Activated naive CD4-positive, alpha-beta T cell treated with anti-CD3 and anti-CD28 coated beads, Interleukin-2, amount 10 ng/mL, durations not matched to agents 7 days and 5 days (primary cell): ENCODE data around the gene USP1.

Experiments
- CTCF ChIA-PET: fragments of 350-600 bp; sonication (Branson Sonifier 250); formaldehyde crosslinking; loops from one replicate; lab custom pipeline; 2021; ENCODE audit warnings: antibody characterized with exemption; lab: Charles Lee
- DNase-seq: peaks from one replicate; pipeline ENCODE4 v3.0.0-alpha.2; 2020
- H3K27ac Mint-ChIP-seq: one replicate; pipeline ENCODE4 v1.8.0; 2021; ENCODE audit warnings: mild to moderate bottlenecking, moderate library complexity, mixed read lengths
- H3K27me3 Mint-ChIP-seq: one replicate; pipeline ENCODE4 v1.8.0; 2021; ENCODE audit warnings: mild to moderate bottlenecking, mixed read lengths
- H3K36me3 Mint-ChIP-seq: one replicate; pipeline ENCODE4 v1.8.0; 2021; ENCODE audit warnings: mixed read lengths
- H3K4me1 Mint-ChIP-seq: one replicate; pipeline ENCODE4 v1.8.0; 2021; ENCODE audit warnings: mixed read lengths
- H3K4me3 Mint-ChIP-seq: one replicate; pipeline ENCODE4 v1.8.0; 2021; ENCODE audit warnings: mild to moderate bottlenecking, moderate library complexity, mixed read lengths
- H3K9me3 Mint-ChIP-seq: one replicate; pipeline ENCODE4 v1.8.0; 2021; ENCODE audit warnings: mixed read lengths

The USP1 gene

DNA sequence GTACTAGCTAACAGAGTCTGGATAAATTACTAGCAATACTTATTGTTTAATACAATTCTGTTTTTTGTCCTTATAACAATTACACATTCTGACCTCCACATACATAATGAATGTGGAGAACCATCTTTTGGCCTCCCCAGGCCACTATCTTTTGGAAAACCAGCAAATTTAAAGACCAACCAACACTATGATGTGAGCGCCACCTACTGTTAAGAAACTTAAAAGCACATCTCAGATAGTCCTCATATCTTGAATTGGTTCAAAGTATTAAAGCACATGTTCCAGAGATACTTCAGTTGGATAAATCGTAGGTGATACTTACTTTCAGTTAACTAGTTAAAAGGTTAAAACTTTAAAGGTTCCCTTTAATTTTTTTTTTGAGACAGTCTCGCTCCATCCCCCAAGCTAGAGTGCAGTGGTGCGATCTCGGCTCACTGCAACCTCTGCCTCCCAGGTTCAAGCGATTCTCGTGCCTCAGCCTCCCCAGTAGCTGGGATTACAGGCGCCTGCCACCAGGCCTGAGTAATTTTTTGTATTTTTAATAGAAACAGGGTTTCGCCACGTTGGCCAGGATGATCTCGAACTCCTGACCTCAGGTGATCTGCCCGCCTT lies 29.3 kb upstream of the USP1 start:
- no peaks in the 10 kb centered on the region for H3K9me3 Mint-ChIP-seq
- H3K36me3 Mint-ChIP-seq = no peaks in the 10 kb centered on the region
- no peak overlapping the region for H3K27ac Mint-ChIP-seq
- no peaks in the 10 kb centered on the region for H3K4me1 Mint-ChIP-seq
- CTCF ChIA-PET = interaction anchor here (0.8 to 6.4 kb wide), 7 partner anchors 9 to 325 kb away, joined by 3 to 85 read pairs (median 5); no protein-coding TSS in a partner anchor
- no peak for DNase-seq
- no peaks in the 10 kb centered on the region for H3K27me3 Mint-ChIP-seq
- H3K4me3 Mint-ChIP-seq = no peak overlapping the region

DNA sequence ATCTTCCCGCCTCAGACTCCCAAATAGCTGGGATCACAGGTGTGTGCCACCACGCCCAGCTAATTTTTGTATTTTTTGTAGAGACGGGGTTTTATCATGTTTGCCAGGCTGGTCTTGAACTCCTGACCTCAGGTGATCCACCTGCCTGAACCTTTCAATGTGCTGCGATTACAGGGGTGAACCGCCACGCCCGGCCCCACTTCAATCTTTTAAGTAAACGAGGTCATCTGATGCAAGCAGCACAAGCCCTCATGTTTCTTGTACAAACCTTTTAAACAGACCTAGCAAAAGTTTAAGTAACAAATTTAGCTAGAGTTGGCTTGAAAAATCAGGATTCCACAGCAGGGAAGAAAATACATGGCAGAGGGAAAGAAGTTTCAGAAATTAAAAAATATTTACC lies 21.2 kb upstream of the USP1 start:
- CTCF ChIA-PET = interaction anchor here (0.6 to 1.2 kb wide), 3 partner anchors 9 to 1364 kb away, joined by 3 to 4 read pairs (median 4); no protein-coding TSS in a partner anchor
- H3K9me3 Mint-ChIP-seq = no peaks in the 10 kb centered on the region
- peaks cover 14% of the 10 kb centered on the region for H3K27me3 Mint-ChIP-seq
- H3K4me3 Mint-ChIP-seq = no peak overlapping the region
- no peak overlapping the region for H3K27ac Mint-ChIP-seq
- H3K4me1 Mint-ChIP-seq = no peaks in the 10 kb centered on the region
- no peak for DNase-seq
- no peaks in the 10 kb centered on the region for H3K36me3 Mint-ChIP-seq

DNA sequence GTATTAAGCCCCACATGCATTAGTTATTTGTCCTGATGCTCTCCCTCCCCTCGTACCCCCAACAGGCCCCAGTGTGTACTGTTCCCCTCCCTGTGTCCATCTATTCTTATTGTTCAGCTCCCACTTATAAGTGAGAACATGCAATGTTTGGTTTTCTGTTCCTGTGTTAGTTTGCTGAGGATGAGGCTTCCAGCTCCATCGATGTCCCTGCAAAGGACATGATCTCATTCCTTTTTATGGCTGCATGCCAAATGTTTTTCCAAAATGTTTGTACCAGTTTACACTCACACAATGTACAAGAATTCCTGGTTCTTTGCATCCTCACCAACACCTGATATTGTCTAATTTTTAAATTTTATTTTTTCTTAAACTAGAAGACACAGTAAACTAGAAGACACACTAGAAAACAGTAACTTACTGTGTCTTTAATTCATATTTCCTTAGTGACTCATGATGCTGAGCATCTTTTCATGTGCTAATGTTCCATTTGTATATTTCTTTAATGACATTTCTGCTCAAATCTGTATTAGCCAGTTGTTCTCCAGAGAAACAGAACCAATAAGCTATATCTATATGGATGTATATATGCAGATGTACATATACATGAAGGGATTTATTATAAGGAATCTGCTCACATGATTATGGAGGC lies 19.4 kb upstream of the USP1 start:
- no peak for DNase-seq
- Mint-ChIP-seq H3K27me3 (peaks cover 15% of the 10 kb centered on the region), H3K36me3 (no peaks in the 10 kb centered on the region), H3K4me1 (no peaks in the 10 kb centered on the region), H3K4me3 (no peak overlapping the region), H3K9me3 (no peaks in the 10 kb centered on the region), H3K27ac (no peak overlapping the region)
- CTCF ChIA-PET = no interaction called here

DNA sequence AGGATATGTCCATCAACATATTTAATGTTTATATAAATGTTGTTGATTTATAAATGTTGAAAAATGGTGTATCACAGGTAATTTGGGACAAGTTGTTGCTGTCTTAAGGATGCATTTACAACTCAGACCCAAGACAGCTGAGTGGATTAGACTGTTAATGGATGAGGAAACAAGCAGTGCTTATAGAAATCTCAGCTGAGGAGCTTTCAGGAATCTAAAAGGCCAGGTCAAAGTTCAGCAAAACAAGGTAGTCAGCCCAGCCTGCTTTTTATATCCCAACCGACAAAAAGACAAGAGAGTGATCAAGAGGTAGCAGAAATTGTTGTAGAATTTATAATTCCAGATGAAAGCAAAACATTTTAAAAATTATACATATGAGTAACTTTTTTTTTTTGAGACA lies 16.6 kb upstream of the USP1 start:
- DNase-seq = no peak
- Mint-ChIP-seq H3K27ac (no peak overlapping the region), H3K4me1 (no peaks in the 10 kb centered on the region), H3K27me3 (peaks cover 15% of the 10 kb centered on the region), H3K4me3 (no peak overlapping the region), H3K36me3 (no peaks in the 10 kb centered on the region), H3K9me3 (no peaks in the 10 kb centered on the region)
- CTCF ChIA-PET = interaction anchor here (1.0 kb wide), 1 partner anchor 276 kb away, joined by 4 read pairs; no protein-coding TSS in a partner anchor

DNA sequence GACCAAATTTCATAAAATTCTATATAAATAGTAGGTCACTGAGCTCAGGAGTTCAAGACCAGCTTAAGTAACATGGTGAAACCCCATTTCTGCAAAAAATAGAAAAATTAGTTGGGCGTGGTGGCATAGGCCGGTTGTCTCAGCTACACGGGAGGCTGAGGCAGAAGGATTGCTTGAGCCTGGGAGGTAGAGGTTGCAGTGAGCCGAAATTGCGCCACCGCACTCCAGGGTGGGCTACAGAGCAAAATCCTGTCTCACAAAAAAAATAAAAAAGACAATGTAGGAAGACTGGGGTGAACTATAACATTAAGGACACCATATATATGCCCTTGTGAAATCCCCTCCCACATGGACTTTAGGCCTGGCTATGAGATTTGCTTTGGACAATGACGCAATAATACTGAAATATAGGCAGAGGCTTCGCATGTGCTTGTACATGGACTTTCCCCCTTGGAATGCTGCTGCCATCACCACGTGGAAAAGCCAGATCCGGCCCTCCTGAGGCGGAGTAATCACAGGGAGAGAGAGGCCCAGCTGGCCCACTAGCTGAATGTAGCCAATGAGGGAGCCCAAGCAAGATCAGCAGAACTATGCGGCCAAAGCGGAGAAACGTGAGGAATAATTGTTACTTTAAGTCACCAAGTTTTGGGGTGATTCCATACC lies 13.1 kb upstream of the USP1 start:
- peaks cover 13% of the 10 kb centered on the region for H3K27me3 Mint-ChIP-seq
- H3K27ac Mint-ChIP-seq = no peak overlapping the region
- CTCF ChIA-PET = no interaction called here
- H3K4me3 Mint-ChIP-seq = no peak overlapping the region
- H3K4me1 Mint-ChIP-seq = no peaks in the 10 kb centered on the region
- no peak for DNase-seq
- H3K9me3 Mint-ChIP-seq = no peaks in the 10 kb centered on the region
- H3K36me3 Mint-ChIP-seq = no peaks in the 10 kb centered on the region

DNA sequence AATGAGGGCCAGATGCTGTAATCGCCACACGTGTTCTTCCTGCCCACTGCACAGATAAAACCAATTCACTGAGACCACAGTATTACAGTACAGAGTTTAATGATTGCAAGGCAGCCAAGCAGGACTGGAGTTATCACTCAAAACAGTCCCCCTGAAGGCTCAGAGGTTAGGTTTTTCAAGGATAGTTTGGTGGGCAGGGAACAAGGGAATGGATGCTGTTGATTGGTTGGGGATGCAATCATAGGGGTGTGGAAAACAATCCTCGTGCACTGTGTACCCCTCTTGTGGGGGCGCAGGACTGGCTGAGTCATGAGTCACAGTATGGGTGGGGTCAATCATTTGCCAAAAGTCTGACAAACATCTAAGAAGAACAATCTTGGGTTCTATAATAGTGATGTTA lies 12.4 kb upstream of the USP1 start:
- H3K4me1 Mint-ChIP-seq = no peaks in the 10 kb centered on the region
- H3K27ac Mint-ChIP-seq = no peak overlapping the region
- H3K4me3 Mint-ChIP-seq = no peak overlapping the region
- peaks cover 13% of the 10 kb centered on the region for H3K27me3 Mint-ChIP-seq
- no peak for DNase-seq
- no peaks in the 10 kb centered on the region for H3K9me3 Mint-ChIP-seq
- CTCF ChIA-PET = no interaction called here
- no peaks in the 10 kb centered on the region for H3K36me3 Mint-ChIP-seq

DNA sequence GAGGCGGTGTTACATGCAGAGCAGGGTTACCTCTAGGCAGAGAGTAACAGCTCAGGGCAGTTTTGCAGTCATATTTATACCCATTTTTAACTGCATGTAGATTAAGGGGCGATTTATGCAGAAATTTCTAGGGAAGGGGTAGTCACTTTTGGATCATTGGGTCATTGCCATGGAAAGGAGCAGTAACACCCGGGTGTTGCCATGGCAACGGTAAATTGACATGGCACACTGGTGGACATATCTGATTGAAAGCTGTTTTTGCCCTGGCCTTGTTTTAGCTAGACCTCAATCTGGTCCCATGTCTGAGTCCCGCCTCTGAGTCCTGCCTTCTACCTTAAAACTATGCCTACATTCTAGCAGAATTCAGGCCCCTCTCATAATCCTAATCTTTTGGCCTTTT lies 11.8 kb upstream of the USP1 start:
- Mint-ChIP-seq H3K27ac (no peak overlapping the region), H3K4me1 (no peaks in the 10 kb centered on the region), H3K9me3 (no peaks in the 10 kb centered on the region), H3K27me3 (peaks cover 10% of the 10 kb centered on the region), H3K36me3 (no peaks in the 10 kb centered on the region), H3K4me3 (no peak overlapping the region)
- no peak for DNase-seq
- CTCF ChIA-PET = no interaction called here

DNA sequence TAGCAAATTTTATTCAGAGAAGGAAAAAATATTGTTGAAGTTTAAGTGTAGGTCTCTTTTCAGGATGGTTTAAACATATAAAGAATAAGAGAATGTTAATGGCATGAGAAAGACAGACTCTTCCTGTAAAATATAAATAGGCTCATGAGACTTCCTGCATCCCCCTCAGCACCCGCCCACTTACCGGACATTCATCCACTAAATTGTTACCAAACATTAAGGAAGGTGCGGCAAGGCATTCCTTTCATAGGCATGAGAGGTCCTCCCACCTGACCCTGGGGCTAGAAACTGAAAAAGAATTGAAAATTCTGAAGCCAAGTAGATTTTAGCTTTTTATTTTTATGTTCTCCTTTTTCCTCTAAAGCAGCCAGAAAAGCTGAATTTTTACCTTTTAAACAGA lies 10.6 kb upstream of the USP1 start:
- Mint-ChIP-seq H3K4me1 (no peaks in the 10 kb centered on the region), H3K4me3 (no peak overlapping the region), H3K36me3 (no peaks in the 10 kb centered on the region), H3K27ac (no peak overlapping the region), H3K27me3 (peaks cover 6% of the 10 kb centered on the region), H3K9me3 (no peaks in the 10 kb centered on the region)
- DNase-seq = no peak
- CTCF ChIA-PET = no interaction called here

DNA sequence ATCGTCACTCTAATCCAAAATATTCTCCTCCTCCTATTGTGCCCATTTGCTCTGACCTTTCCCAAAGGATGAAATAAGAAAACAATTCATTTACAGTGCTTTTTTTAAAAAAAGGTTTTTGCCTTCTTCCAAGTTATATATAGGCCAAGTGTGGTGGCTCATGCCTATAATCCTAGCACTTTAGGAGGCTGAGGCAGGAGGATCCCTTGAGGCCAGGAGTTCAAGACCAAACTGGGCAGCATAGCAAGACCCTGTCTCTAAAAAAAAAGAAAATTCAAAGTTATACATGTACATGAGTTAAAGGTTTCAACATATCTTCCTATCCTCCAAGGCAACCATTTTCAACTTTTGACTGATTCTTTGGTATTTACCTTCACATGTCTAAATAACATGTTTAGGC lies 10.1 kb upstream of the USP1 start:
- peaks cover 6% of the 10 kb centered on the region for H3K27me3 Mint-ChIP-seq
- H3K9me3 Mint-ChIP-seq = no peaks in the 10 kb centered on the region
- H3K4me3 Mint-ChIP-seq = no peak overlapping the region
- H3K4me1 Mint-ChIP-seq = no peaks in the 10 kb centered on the region
- DNase-seq = no peak
- CTCF ChIA-PET = no interaction called here
- H3K27ac Mint-ChIP-seq = no peak overlapping the region
- H3K36me3 Mint-ChIP-seq = no peaks in the 10 kb centered on the region

DNA sequence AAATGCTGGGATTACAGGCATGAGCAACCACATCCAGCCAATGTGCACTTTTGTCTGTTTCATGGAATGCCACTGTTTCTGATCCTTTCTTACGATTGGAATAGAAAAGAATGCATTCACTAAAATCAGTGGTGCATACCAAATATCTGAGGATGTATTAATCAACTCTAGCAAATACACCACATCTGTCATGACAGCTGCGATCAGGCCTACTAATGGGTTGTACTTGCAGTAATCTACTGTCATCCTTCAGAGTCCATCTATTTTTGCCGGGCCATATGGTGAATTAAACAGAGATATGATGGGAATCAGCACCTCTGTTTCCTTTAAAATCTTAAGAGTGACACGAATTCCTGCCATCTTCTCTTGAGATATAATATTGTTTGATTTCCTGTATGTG lies 8.5 kb upstream of the USP1 start:
- DNase-seq = no peak
- H3K36me3 Mint-ChIP-seq = no peaks in the 10 kb centered on the region
- no peaks in the 10 kb centered on the region for H3K4me1 Mint-ChIP-seq
- no peak overlapping the region for H3K27ac Mint-ChIP-seq
- H3K9me3 Mint-ChIP-seq = no peaks in the 10 kb centered on the region
- CTCF ChIA-PET = no interaction called here
- H3K4me3 Mint-ChIP-seq = no peak overlapping the region
- peaks cover 11% of the 10 kb centered on the region for H3K27me3 Mint-ChIP-seq

DNA sequence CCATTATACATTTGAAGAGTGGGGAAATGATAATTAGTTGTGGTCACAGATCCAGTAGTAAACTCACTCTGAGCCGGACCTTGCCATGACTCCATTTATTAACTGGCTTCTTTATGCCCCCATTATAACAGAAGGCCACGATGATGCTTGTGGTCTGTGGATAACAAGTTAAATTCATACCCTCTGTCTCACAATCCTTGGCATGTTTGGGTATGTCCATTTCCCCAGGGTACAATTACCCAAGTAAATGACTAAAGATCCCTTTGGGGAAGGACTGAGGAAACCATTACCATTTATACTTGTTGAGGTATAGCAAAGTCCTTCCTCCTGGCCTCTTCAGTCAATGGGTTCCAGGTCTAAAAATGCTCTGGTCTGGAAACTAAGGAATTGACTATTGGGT lies 7.3 kb upstream of the USP1 start:
- CTCF ChIA-PET = no interaction called here
- Mint-ChIP-seq H3K4me3 (no peak overlapping the region), H3K9me3 (no peaks in the 10 kb centered on the region), H3K27me3 (peaks cover 11% of the 10 kb centered on the region), H3K36me3 (no peaks in the 10 kb centered on the region), H3K4me1 (peaks cover 4% of the 10 kb centered on the region), H3K27ac (no peak overlapping the region)
- DNase-seq = no peak

DNA sequence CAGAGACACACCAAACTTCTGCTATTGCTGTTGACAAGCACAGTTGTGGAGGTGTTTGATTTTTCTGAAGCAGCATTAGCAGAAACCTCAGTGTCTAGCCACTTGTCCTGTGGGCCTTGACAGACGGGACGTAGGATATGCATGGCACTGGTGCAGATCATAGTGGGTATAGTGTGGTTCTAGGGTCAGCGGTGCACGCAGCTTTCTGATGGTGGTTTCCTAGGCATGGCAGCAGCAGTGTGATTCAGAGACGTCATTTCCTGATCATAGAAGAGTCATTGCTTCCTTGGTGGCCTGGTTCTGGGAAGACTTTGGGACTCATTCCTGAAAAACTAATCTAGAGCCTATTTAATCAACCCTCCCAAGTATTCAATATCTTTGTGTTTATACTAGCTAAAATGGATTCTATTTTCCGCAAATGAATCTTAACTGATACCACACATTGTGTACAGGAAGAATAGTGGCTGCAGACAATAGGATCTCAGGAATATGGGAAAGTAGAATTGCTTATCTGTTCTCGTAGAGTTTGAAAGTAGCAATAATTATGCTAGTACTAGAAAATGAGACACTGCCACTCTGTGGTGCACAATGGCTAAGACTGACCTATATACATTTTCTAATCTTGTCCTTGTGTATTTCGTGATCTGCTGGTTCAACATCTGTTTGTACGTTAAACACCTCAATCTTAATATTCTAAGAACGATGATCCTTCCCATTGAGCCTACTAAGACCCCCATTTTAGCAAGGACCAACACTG lies 2.8 kb upstream of the USP1 start:
- Mint-ChIP-seq H3K27ac (peak overlapping the region; percentile 63), H3K4me1 (peaks cover 18% of the 10 kb centered on the region), H3K27me3 (peaks cover 8% of the 10 kb centered on the region), H3K36me3 (peaks cover 12% of the 10 kb centered on the region), H3K4me3 (peak overlapping the region; percentile 36), H3K9me3 (no peaks in the 10 kb centered on the region)
- CTCF ChIA-PET = interaction anchor here (0.6 kb wide), 1 partner anchor 290 kb away, joined by 4 read pairs; no protein-coding TSS in a partner anchor
- no peak for DNase-seq

DNA sequence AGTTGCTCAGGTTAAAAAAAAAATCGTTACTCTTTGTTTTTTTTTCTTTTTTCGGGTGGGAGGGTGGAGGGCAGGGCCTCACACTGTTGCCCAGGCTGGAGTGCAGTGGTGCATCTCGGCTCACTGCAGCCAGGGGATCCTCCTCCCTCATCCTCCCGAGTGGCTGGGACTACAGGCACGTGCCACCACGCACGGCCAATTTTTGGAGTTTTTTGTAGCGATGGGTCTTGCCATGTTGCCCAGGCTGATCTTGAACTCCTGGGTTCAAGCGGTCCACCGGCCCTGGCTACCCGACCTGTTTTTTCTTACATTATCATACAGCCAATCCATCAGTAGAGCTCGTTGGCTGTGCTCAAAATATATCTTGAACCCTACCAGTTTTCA lies 2.2 kb upstream of the USP1 start:
- peaks cover 22% of the 10 kb centered on the region for H3K4me1 Mint-ChIP-seq
- H3K27me3 Mint-ChIP-seq = peaks cover 8% of the 10 kb centered on the region
- CTCF ChIA-PET = interaction anchor here (0.7 to 1.2 kb wide), 2 partner anchors 12 to 312 kb away, joined by 3 read pairs; no protein-coding TSS in a partner anchor
- peaks cover 12% of the 10 kb centered on the region for H3K36me3 Mint-ChIP-seq
- H3K27ac Mint-ChIP-seq = peak overlapping the region; percentile 63
- H3K9me3 Mint-ChIP-seq = no peaks in the 10 kb centered on the region
- no peak for DNase-seq
- peak overlapping the region; percentile 86 for H3K4me3 Mint-ChIP-seq
